ENCODE results near the gene DOCK10.

DOCK10 gene

DNA sequence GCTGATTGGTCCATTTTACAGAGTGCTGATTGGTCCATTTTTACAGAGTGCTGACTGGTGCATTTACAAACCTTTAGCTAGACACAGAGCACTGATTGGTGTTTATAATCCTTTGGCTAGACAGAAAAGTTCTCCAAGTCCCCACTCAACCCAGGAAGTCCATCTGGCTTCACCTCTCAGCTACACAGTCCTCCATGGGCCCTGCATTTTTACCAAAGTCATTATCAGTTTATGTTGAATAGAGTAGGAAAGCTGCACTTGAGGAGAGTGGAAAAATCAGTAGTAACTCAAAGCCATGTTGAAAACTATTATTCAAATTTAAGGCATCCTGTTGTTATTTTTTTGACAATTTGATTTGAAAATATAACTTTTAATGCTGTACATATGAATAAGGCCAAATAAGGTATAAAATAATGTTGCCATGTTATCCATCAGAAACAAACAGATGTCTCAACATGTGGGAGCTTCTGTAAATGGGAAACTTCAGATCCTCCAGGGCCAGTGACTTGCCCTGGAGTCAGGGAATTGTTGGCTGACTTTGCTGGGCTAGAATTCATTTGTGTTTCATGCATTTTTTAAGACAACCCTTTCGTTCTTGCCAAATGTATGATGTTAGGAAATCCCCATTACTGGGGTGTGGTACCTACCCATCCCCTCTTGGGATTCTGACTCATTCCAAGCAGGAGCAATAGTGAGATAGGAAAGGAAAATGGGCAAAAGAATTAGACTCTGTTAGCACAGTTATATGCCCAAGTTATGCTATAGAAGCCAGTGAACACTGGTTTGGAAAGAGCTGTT is 288.3 kb downstream of the DOCK10 start:
- DNase-seq: no peak

DNA sequence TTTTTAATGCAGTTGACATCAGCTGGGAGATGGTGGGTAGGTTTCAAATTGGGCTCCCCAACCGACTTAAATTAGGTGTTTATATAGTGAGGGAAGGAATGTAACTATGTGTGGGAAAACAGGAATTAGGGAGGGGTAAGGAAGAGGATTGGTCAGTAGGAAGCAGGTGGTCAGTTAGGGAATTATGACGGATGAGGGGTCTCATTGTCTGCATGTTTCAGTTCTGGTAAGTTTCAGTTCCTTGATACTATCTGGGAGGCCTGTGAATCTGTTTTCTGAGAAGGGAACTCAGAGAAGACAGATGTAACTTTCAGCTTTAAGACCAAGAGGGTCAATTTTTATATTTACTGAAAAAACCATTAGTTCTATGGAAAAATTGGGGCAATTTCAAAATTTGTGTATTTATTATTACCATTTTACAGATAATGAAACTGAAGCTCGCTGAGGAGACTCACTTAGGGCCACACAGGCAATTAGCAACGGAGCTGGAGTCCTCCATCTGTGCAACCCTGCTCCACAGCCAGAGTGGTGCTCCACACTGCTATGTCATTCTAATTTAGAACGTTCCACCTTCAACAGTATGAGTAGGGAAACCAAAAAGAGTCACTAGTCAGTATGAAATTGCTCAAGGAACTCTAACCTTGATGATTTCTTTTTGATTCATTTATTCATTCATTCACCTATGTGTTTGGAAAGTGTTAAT is 290.1 kb downstream of the DOCK10 start:
- DNase-seq: no peak

DNA sequence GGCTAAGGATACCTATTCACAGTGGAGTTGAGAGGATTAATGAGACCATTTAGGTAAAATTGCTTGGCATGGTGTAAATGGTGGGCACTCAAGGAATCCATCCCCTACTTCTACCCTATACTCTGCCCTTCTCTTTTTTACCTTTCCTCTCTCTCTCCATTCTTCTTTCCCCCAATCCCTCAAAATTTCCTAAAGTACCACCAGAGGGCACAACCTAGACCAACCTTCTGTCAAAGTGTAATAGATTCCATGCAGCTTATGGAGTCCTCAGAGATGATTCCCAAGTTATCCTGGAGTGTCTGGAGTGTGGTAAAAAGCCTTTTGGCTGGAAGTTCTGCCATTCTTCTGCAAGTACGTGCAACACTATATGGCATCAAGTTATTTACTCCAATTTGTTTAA is 293.1 kb downstream of the DOCK10 start:
- DNase-seq: no peak

DNA sequence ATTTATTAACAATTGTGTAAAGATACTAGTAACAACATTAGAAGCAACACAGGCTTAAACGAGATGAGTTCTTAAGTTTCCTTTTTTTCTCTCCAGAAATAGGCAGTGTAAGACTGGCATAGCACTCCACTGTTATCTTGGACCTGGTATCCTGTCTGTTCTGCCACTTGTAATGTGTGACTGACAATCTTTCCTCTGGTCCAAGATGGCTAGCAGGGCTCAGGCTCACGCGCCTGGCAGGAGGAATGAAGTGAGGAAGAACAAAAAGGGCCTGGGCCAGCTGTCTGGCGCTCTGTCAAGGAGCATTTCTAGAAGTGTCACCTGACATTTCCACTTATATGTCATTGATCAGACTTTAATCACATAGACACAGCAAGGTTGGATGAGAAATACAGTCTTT is 294.5 kb downstream of the DOCK10 start:
- DNase-seq: no peak

DNA sequence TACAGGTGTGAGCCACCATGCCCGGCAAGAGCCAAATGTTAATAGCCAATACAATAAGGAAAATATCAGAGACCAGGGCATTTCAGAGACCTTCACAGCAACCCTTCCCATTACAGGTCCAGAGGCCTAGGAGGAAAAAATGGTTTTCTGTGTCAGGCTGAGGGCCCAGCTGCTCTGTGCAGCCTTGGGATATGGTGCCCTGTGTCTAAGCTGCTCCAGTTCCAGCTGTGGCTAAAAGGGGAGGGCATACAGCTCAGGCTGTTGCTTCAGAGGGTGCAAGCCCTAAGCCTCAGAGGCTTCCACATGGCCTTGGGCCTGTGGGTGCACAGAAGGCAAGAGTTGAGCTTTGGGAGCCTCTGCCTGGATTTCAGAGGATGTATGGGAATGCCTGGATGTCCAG is 306.0 kb downstream of the DOCK10 start:
- DNase-seq: no peak

DNA sequence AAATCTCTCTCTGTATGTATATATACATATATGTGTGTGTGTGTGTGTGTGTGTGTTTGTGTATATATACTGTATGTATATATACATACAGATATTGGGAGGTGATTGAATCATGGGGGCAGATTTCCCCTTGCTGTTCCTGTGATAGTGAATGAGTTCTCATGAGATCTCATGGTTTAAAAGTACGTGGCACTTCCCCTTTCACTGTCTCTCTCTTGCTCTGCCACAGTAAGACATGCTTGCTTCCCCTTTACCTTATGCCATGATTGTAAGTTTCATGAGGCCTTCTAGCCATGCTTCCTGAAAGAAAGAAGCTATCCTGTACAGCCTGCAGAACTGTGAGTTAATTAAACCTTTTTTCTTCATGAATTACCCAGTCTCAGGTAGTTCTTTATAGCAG is 307.3 kb downstream of the DOCK10 start:
- DNase-seq: no peak

DNA sequence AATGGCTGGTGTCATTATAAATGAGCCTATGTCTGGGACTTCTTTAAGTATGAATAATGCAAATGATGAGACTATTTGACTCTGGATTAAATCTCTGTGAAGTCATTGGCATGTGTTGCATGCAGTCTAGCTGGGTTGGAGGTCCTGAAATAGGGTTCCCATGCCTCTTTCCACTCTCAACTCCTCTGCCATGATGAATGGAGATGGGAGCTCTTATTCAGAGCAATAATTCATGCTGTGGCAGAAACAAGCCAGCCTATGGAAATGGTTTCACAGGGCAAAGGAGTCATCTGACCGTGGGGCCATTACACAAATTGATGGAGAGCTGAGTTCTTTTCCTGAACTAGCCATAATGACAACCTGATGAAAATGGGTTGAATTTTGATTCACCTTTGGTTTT is 310.6 kb downstream of the DOCK10 start:
- DNase-seq: no peak

DNA sequence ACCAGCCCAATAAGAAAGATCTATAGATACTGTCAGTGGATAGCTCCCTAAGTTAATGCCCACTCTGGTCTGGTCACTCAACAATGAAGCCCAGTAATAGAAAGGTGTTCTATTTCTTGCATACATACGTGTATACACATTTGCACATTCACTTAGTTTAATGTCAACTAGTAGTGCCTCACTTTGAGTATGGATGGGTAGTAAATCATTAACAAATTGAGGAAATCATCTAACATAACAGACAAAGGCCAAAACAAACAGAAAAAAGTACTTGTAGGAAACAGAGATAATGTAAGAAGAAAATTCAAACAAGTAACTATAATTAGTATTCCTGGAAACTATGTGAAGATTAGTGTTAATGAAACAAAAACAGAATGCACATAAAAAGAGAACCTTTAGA is 312.8 kb downstream of the DOCK10 start:
- no peak for DNase-seq

DNA sequence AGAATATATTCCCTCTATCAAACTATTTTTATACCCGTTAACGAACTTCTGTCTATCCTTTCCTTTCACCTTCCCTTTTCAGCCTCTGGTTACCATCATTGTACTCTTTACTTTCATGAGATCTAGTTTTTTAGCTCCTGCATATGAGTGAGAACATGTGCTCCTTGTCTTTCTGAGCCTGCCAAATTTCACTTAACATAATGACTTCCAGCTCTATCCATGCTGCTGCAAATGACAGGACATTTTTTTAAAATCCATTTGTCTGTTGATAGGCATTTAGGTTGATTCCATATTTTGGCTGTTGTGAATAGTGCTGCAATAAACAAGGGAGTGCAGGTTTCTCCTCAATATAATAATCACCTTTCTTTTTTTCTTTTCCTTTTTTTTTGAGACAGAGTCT is 317.9 kb downstream of the DOCK10 start:
- DNase-seq: no peak

DNA sequence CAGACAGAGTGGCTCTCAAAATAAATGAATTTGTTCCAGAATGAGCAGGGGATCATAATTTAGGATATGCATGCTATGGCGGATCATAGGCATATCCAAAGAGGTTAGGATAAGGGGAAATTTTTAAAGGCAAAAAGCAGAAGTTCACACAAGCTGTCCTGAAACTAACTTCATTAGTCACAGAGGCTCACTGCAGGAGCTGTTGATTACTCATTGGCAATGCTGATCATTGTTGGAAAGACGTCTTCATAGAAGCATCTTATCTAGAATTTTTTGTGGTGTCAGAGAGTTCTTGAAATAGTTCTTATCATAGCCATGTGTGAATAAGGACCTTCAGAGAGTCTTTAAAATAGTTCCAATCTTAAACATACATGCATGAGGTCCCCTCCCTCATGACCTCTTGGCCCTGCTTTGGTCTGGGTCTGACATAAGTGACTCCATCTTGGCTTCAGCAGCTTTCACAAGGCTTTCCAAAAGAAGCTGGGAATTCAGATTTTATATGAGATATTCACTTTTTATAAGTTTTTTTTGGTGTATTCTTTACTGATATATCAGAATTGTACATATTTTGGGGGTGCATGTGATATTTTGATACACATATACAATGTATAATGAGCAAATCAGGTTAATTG is 318.6 kb downstream of the DOCK10 start:
- no peak for DNase-seq

DNA sequence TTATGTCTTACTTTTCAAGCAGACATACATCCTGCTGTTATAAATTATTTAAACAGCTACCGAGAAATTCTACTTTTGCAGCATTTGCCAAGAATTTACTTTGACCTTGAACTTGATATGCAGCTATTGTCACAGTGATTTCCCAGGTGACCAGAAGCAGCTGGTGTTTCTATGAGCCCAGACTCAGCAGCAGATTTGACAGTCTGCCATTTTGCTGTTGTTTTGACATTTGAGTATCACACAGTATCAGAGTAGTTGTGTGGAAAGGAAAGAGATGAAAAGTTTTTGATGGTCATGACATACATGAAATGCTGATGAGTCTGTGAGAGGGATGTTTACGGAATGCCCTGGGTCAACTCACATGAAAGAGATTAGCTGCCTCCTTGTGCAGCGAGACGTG is 319.5 kb downstream of the DOCK10 start:
- DNase-seq: peak in 1 of 2 experiments; percentile 0

DNA sequence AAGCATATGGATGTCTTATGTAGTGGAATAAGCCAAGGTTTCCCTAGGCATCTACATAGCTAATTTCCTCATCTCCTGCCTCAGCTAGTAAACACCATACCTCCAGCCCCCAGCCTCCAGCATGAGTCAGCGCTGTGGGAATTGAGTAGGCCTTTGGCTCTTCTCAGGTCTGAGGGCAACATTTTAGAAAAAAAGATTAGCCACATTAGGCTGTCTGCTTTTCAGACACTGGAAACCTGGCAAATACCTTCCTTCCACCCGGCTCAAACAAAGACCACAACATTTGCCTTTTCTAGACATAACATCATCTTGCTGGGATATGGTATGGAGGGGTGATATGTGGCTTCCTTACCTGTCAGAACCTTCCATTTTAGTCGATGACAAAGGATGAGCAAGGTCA is 320.0 kb downstream of the DOCK10 start:
- DNase-seq: no peak

DNA sequence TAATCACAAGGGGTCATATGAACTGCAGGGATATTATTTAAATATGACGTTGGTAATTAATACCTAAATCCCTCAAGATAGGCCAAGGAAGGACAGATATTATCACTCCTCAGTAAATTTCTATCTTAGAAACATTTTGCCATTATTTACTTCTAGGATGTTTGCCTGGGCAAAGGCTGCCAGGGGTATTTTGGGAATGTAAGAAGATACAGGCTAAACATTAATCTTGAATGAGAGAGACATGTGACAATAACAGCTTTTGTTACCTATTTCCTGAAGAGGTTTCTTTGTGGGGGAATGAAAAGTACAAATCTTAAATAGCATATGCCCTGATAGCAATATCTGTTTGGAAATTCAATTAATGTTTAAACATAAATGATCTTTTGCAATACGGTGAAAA is 325.3 kb downstream of the DOCK10 start:
- DNase-seq: no peak

DNA sequence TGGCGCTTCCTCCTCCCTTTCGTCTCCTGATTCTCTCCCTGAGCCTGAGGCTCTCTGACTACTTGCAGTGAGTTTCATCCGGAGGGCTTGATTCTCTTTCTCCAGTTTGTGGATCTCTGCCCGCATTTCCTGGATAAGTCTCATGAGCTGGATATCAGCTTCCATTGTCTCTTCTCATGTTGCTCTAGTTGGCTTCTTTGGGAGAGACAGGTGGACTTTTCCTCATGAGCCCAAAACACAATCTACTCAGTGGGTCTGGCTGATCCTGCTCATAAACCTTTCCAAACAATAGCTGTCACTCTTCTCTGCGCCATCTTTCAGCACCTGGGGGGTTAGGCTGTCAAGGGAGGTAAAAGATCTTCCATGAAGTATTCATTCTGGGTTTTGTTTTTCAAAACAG is 326.1 kb downstream of the DOCK10 start, which contains the start of gene CCDC195:
Gene CCDC195 (minus strand): TSS at position 165 of the 400 bp plus-strand sequence. CDS start 0 bp downstream, at position 165.
- DNase-seq: no peak
